Measurements from ENCODE around the gene CNOT4.
A peak's percentile ranks its signal among the peaks of the same experiment; 100 is the strongest.
"Not testable (repeated sequence)": the region's sequence is repeated elsewhere in the genome, so short reads cannot be mapped to it uniquely, and the experiment has no call there.

CNOT4 gene

GRCh38 chr7:135449436-135449835 is 60.5 kb downstream of the CNOT4 start:
- no peak for DNase-seq

DNA sequence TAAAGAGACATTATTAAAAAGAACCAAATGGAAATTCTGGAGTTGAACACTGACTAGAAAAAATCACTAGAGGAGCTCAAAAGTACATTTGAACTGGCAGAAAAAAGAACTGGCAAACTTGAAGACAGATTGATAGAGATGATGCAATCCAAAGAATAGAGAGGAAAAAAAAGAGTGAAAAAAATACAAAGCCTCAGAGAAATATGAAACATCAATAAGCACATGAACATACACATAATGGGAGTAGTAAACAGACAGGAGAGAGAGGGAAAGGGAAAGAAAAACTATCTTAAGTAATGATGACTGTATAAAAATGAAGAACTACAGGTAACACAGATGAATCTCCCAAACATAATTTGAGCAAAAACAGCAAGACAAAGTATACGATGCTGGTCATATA is 61.1 kb downstream of the CNOT4 start:
- DNase-seq, result no peak

GRCh38 chr7:135447748-135448147 is 62.2 kb downstream of the CNOT4 start:
- no peak for DNase-seq

DNA sequence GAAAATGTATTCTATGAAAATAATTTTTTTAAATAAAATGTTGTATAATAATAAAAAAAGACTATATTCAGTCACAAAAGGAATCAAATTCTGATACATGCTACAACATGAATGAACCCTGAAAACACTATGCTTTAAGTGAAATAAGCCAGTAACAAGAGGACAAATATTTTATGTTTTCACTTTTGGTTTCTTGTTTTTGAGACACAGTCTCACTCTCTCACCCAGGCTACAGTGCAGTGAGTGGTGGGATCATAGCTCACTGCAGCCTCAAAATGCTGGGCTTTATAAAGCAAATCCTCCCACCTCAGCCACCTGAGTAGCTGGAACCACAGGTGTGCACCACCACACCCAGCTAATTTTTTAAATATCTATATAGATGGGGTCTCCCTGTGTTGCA is 64.2 kb downstream of the CNOT4 start:
- no peak for DNase-seq

DNA sequence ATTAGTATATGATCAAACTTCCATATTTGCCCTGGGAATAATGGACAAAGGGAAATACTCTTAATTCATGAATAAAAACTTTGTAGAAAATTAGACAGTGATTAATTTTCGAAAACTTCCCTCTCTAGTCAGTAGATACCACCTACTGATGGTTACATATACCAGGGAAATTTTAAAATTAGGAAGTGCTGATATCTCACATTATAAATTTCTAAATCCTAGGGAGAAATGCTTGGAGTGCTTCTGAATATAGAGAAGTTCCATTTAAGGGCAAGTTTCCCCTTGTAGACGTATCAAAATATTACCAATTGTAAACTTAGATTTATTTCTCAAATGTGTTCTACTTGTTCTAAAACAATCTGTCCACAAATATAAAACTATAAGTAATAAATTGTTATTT is 64.6 kb downstream of the CNOT4 start:
- DNase-seq, result not testable (repeated sequence)

GRCh38 chr7:135441791-135442190 is 68.1 kb downstream of the CNOT4 start:
- no peak for DNase-seq

- DNase-seq, result no peak
Observed at GRCh38 chr7:135434047-135434446, 75.9 kb downstream of the CNOT4 start.

- DNase-seq, result no peak
Observed at GRCh38 chr7:135430626-135431025, 79.3 kb downstream of the CNOT4 start.

DNA sequence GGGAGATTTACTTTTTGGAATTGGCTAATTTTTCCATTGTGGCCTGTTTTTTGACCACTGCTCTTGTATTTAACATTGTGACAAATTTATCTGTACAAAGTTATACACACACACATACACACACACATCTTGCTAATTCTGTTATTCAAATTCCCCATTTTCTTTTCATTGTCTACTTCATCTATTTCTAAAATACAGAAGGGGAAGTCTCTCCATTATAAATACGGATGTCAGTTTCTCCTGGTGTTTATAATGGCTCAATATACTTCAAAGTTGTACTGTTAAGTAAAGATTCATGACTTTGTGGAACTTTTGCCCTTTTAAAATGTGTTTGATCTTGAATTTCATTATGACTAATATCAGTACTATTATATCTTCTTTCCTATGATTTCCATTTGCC is 81.0 kb downstream of the CNOT4 start:
- DNase-seq, result no peak

DNA sequence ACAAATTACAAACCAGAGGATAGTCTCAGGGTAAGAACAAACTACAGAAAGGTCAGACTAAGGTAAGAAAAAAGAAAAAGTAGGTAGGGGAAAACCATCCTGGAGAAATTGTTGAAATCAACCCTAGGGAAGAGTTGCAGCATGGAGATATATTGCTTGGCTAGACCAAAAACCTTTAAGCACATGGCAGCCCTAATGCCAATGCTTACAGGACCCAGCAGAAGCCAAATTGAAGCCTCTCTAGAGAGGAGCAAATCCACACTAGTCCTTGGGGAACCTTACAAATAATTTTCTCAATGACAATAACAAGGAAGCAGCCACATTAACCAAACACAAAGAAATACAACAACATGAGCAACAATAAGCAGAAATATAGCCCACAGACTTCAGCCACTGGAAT is 81.9 kb downstream of the CNOT4 start:
- DNase-seq, result no peak

GRCh38 chr7:135427166-135427565 is 82.7 kb downstream of the CNOT4 start:
- DNase-seq, result no peak

GRCh38 chr7:135425036-135425435 is 84.9 kb downstream of the CNOT4 start:
- DNase-seq, result no peak

DNA sequence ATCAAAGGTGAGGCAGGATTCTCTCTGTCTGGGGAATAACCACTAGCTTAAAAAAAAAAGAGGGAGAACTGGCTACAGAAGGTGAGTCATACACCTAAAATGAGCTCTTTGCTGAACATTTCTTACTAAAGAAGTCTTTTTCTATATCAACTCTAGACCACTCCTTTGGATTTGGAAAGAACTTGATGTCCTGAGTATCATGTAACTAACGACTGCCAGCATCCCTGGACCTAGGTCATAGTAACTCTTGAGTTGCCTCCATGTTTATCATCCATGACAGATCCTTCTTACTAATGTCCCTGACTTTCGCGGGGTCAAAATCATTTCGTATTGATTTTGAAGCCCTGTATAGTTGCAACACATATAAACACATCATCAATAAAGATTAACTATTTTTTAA is 89.1 kb downstream of the CNOT4 start:
- no peak for DNase-seq

DNA sequence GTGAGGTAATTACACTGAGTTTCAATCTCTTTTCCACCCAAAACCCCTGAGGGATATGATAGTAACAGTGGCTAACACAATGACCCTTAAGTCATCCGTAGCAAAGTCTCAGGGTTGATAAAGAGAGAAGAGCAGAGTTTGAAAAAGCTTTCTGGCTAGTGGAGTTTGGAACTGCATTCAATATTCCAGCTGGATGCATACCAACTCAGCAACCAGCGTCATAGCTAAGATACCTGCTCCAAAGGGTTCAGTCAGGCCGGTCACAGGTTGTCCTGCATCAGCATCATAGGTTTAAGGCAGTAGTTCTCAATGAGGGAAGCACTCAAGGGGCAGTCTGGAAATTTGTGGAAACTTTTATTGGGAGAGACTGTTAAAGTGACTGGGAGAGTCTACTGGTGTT is 93.5 kb downstream of the CNOT4 start:
- DNase-seq, result no peak

DNA sequence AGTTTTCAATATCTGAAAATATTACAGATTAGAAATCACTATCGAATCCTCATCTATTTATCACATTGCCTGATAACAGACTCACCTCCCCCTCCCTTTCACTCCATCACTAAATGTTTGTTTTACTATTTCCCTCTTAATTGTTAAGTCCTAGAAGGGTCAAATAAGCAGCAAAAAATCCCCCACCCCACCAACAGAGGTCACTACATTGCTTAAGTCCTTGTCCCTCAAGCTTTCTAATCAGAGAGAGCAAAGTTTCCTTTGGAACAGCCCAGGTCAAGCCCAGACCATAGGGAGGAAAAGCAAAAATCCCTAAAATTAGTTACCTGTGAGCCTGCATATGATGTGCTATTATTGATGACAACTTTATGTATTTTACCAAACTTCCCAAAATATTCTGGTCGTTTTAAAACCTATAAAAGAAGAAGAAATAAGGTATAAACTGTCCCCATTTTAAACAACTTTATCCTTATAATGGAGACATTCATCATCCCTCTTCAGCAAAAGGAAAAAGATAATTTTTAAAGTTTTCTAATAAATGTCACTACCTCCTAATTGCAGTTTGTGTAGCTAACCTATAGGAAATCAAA is 95.0 kb downstream of the CNOT4 start:
- peak; percentile 1 for DNase-seq

GRCh38 chr7:135414208-135414607 is 95.7 kb downstream of the CNOT4 start:
- DNase-seq, result no peak

GRCh38 chr7:135411098-135411497 is 98.8 kb downstream of the CNOT4 start:
- no peak for DNase-seq

DNA sequence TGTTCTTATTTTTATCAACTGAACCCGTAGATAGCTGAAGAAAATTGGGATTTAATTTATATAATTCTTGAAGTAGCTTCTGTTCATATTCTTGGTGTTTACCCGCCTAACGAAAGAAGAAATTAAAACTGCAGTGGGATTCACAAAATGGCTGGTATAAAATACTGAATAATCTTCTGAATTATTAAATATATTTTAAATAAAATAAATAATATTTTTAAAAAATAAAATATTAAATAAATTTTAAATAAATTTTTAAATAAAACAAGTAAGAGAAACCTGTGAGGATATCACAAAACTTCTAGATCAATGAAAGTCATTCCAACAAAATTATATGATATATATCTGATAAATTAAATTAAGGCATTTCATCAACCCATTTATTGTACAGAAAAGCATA is 99.4 kb downstream of the CNOT4 start:
- no peak for DNase-seq

- DNase-seq, result no peak
Observed at GRCh38 chr7:135409845-135410542, 99.9 kb downstream of the CNOT4 start.

DNA sequence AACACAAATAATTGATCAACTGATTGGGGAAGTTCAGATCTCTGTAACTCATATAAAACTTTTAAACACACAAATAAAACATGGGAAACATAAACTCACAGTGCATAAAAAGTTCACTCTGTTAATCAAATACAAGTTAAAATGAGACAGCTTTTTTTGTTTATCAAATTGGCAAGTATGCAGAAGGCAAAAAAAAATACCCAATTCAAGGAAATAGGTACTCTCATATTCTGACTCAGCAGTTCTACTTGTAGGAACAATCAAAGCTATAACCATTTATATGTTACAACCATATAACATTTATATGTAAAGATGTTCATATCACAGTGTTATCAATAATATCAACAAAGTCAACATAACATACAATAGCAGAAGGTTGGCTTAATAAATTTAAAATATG is 102.0 kb downstream of the CNOT4 start:
- no peak for DNase-seq

DNA sequence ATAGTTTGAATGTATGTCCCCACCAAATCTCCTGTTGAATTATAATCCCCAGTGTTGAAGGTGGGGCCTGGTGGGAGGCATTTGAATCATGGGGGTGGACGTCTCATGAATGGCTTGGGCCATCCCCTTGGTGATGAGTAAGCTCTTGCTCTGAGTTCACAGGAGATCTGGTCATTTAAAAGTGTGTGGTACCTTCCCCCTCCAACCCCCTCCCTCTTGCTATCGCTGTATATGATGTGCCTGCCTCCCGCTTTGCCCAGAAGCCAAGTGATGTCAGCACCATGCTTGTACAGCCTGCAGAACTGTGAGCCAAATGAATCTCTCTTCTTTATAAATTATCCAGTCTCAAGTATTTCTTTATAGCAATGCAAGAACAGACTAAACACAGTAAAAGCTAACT is 103.0 kb downstream of the CNOT4 start:
- DNase-seq, result no peak

DNA sequence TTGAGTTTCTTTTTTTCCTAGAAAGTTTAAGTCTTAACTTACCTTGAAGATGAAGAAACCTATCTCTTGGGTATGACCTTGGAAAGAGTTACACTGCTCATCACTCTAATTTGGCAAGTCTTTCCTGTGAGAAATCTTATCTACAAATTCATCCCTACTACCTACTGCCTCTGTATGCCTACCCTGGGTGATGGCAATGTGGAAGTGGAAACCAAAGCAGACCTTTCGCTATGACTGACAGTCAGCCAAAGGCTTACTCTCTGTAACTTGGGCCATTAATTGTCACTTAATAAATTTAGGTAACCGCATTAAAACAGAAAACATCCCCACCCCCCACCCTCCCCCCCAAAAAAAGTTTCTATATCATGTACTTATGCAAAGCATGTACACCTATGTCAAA is 103.9 kb downstream of the CNOT4 start:
- DNase-seq, result no peak

GRCh38 chr7:135403302-135403701 is 106.6 kb downstream of the CNOT4 start:
- no peak for DNase-seq

DNA sequence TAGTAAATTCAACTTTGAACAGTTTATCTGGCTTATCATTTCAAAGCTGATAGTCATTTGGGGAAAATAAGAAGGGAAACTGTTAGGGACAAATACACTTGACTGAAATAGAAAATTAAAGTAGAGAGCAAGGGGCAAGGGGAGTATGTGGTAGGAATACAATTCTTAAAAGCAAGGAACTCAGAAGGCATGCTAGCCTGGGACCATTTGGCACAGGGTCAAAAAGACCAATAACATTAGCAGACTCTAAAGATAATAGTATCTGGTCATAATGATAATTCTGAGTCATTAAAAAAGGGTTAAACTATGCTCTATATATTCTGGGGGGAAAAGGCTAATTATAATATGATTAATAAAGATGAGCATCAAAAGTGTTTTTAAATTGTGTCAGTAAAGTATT is 112.2 kb downstream of the CNOT4 start:
- no peak for DNase-seq

- DNase-seq, result no peak
Observed at GRCh38 chr7:135392701-135393100, 117.2 kb downstream of the CNOT4 start.
